CD4-positive, alpha-beta memory T cell (primary cell): Measurements from ENCODE around the gene ARL15. TPM values are rescaled to one million over a fixed set of nuclear protein-coding genes. Genes with fewer than 3 reads are reported as not detected.
"Not testable (repeated sequence)": the region's sequence is repeated elsewhere in the genome, so short reads cannot be mapped to it uniquely, and the experiment has no call there.

ENCODE experiments used
- CTCF ChIA-PET: fragments of 350-600 bp; sonication (Branson Sonifier 250); formaldehyde crosslinking; loops from one replicate; lab custom pipeline; 2021; ENCODE audit warnings: inconsistent platforms; ENCODE audit not compliant: partially characterized antibody; lab: Charles Lee
- POLR2A ChIA-PET: fragments of 350-600 bp; sonication (Branson Sonifier 250); formaldehyde crosslinking; loops from one replicate; lab custom pipeline; 2021; ENCODE audit not compliant: partially characterized antibody; lab: Charles Lee
- DNase-seq, 5 donors: peaks; one replicate each; pipeline versions ENCODE4 v3.0.0 to v3.0.0-alpha.2; 2020 to 2022; ENCODE audit warnings: mixed read lengths in 1 of 5
- H3K27ac ChIP-seq: one replicate; pipeline ENCODE4 v1.7.0; 2013; ENCODE audit warnings: low read depth, low read length
- H3K27me3 ChIP-seq: 2 replicates; pipeline ENCODE4 v1.7.0; 2013; ENCODE audit warnings: mild to moderate bottlenecking, low read length, moderate library complexity; ENCODE audit not compliant: insufficient read depth
- H3K36me3 ChIP-seq: 2 replicates; pipeline ENCODE4 v1.7.0; 2013; ENCODE audit warnings: mild to moderate bottlenecking, low read length, moderate library complexity; ENCODE audit not compliant: insufficient read depth
- H3K4me1 ChIP-seq: 2 replicates; pipeline ENCODE4 v1.7.0; 2013; ENCODE audit warnings: mild to moderate bottlenecking, low read length, moderate library complexity; ENCODE audit not compliant: insufficient read depth
- H3K4me3 ChIP-seq, 2 donors: one replicate each; pipeline ENCODE4 v1.7.0; 2013; ENCODE audit warnings: low read length in 2 of 2, mild to moderate bottlenecking in 1 of 2
- H3K9me3 ChIP-seq, 2 donors: one replicate each; pipeline ENCODE4 v1.7.0; 2013; ENCODE audit warnings: low read length in 2 of 2, control low read depth in 1 of 2; ENCODE audit not compliant: control insufficient read depth in 1 of 2
- H3K27ac Mint-ChIP-seq, 7 donors: one replicate each; pipeline ENCODE4 v1.8.0; 2020 to 2021; ENCODE audit warnings: mixed read lengths in 7 of 7, mild to moderate bottlenecking in 6 of 7, inconsistent platforms in 3 of 7, moderate library complexity in 3 of 7
- H3K27me3 Mint-ChIP-seq, 2 donors: one replicate each; pipeline ENCODE4 v1.8.0; 2020 to 2021; ENCODE audit warnings: mixed read lengths in 2 of 2
- H3K36me3 Mint-ChIP-seq, 2 donors: one replicate each; pipeline ENCODE4 v1.8.0; 2020 to 2021; ENCODE audit warnings: mixed read lengths in 2 of 2, inconsistent platforms in 1 of 2, mild to moderate bottlenecking in 1 of 2
- H3K4me1 Mint-ChIP-seq, 4 donors: one replicate each; pipeline ENCODE4 v1.8.0; 2020 to 2021; ENCODE audit warnings: mixed read lengths in 4 of 4, mild to moderate bottlenecking in 1 of 4
- H3K4me3 Mint-ChIP-seq, 8 donors: one replicate each; pipeline ENCODE4 v1.8.0; 2020 to 2021; ENCODE audit warnings: mixed read lengths in 8 of 8, mild to moderate bottlenecking in 7 of 8, moderate library complexity in 6 of 8, inconsistent platforms in 3 of 8
- H3K9me3 Mint-ChIP-seq, 8 donors: one replicate each; pipeline ENCODE4 v1.8.0; 2020 to 2021; ENCODE audit warnings: mixed read lengths in 8 of 8, mild to moderate bottlenecking in 5 of 8, inconsistent platforms in 3 of 8, moderate library complexity in 1 of 8
- intact Hi-C: fragments of 100-400 bp; cut with micrococcal nuclease; formaldehyde crosslinking; loops from one replicate; pipeline ENCODE4 v1.15.1; 2023
- polyA plus RNA-seq, 2 donors: library from polyadenylated mRNA; unstranded; fragments of 300-500 nt; fragmentation: Illumina TruSeq; gene quantifications; one replicate each; pipeline ENCODE4 v1.2.3, GENCODE V29; 2021
- total RNA-seq, 2 experiments: library from RNA; stranded (reverse); gene quantifications; one replicate each; pipeline ENCODE4 v1.2.3, GENCODE V29; 2021

Gene ARL15
- total and polyA plus RNA-seq, 4 experiments from 2014 or later, result 14.0 to 29.8 (median 14.7) TPM

DNA sequence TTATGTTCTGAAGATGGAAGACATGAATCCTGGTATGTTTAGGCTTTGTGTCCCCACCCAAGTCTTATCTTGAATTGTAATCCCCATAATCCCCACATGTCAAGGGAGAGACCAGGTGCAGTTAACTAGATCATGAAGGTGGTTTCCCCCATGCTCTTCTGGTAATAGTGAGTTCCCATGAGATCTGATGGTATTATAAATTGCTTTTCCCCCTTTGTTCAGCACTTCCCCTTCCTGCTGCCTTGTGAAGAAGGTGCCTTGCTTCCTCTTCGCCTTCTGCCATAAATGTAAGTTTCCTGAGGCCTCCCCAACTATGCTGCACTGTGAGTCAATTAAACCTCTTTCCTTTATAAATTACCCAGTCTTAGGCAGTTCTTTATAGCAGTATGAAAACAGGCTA is 229.0 kb downstream of the ARL15 start:
- Histone ChIP-seq H3K4me3 (no peak overlapping the region), H3K36me3 (no peaks in the 10 kb centered on the region), H3K27me3 (no peaks in the 10 kb centered on the region), H3K9me3 (no peaks in the 10 kb centered on the region), H3K4me1 (no peaks in the 10 kb centered on the region), H3K27ac (no peak overlapping the region)
- Mint-ChIP-seq H3K36me3 (peaks cover 17 to 37% of the 10 kb centered on the region in 2 donors), H3K4me1 (peaks cover 0 to 4% (median 0%) of the 10 kb centered on the region in 4 donors), H3K27ac (peak overlapping the region in 1 of 7 donors; percentile 1), H3K27me3 (no peaks in the 10 kb centered on the region), H3K9me3 (no peaks in the 10 kb centered on the region), H3K4me3 (no peak overlapping the region)
- ChIA-PET CTCF (no interaction called here), POLR2A (no interaction called here)
- intact Hi-C loops, result no loop called here
- no peak for DNase-seq

DNA sequence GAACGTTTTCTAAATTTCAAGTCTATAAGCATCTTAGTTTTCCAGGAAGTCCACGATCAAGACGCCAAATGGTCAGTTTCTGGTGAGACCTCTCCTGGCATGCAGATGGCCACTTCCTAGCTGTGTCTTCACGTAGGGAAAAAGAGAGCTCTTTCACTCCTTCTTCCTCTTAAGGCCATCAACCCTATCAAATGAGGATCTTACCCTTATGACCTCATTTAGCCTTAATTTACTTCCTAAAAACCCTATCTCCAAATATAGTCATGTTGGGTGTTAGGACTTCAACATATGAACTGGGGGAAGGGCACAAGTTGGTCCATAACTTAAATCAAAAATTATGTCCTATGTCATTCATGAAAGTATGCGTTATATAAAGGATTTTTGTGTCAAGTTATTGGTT is 229.5 kb downstream of the ARL15 start:
- H3K4me3 Mint-ChIP-seq, result no peak overlapping the region
- POLR2A ChIA-PET, result no interaction called here

DNA sequence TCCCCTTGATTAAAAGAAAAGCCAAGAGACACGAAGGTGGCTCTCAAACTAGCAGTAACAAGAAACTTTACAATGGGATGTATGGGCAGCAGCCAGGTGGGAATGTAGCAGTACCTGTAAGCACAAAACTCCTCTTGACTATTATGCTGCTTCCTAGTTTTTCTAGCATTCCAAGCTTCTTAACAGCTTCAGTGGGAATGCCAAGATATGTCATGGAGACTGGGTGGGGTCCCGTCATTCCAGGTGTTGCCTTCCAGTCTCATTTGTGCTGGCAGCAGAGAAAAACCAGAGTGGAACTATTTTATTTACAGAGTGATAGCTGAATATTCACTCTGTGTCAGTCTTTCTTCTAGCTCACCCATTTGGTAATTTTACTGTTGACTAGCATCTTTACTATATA is 236.6 kb downstream of the ARL15 start:
- CTCF ChIA-PET, result interaction anchor here (1.4 kb wide), 1 partner anchor 39 kb away, joined by 3 read pairs; no protein-coding TSS in a partner anchor
- no peaks in the 10 kb centered on the region for H3K4me1 Mint-ChIP-seq
- no peaks in the 10 kb centered on the region for H3K9me3 Mint-ChIP-seq
- no peaks in the 10 kb centered on the region for H3K27me3 ChIP-seq
- no peaks in the 10 kb centered on the region for H3K27me3 Mint-ChIP-seq
- DNase-seq, result no peak
- H3K9me3 ChIP-seq, result no peaks in the 10 kb centered on the region
- H3K27ac Mint-ChIP-seq, result no peak overlapping the region
- H3K27ac ChIP-seq, result no peak overlapping the region
- H3K4me3 Mint-ChIP-seq, result no peak overlapping the region
- no peaks in the 10 kb centered on the region for H3K36me3 ChIP-seq
- intact Hi-C loops, result no loop called here
- POLR2A ChIA-PET, result no interaction called here
- no peak overlapping the region for H3K4me3 ChIP-seq
- no peaks in the 10 kb centered on the region for H3K4me1 ChIP-seq
- peaks cover 3 to 24% of the 10 kb centered on the region in 2 donors for H3K36me3 Mint-ChIP-seq

More for the DNA sequence above, 229.5 kb downstream of the ARL15 start:
- H3K4me1 ChIP-seq, result no peaks in the 10 kb centered on the region
- H3K9me3 ChIP-seq, result no peaks in the 10 kb centered on the region
- H3K4me1 Mint-ChIP-seq, result peaks cover 0 to 4% (median 0%) of the 10 kb centered on the region in 4 donors
- intact Hi-C loops, result no loop called here
- no peaks in the 10 kb centered on the region for H3K27me3 Mint-ChIP-seq
- H3K27ac ChIP-seq, result no peak overlapping the region
- H3K27ac Mint-ChIP-seq, result no peak overlapping the region
- no peaks in the 10 kb centered on the region for H3K36me3 ChIP-seq
- H3K4me3 ChIP-seq, result no peak overlapping the region
- no peaks in the 10 kb centered on the region for H3K27me3 ChIP-seq
- no peaks in the 10 kb centered on the region for H3K9me3 Mint-ChIP-seq
- DNase-seq, result no peak
- peaks cover 17 to 37% of the 10 kb centered on the region in 2 donors for H3K36me3 Mint-ChIP-seq
- CTCF ChIA-PET, result no interaction called here

DNA sequence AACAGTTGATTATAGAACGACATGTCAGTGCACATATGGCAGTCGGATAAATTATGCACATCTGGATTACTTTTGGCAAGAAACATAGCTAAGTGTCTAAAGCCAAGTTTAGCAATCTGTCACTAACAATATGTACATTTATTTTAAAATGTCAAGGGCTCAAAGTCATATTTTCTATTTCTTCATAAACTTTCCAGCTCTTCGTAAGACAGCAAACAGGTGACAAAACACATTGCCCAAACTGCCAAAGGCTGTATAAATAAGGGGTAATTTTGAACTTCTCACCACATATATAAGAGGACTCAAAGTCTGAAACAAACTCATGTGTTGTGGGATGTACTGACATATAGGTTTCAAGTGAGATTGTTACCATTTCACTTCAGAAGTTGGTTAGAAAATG is 237.2 kb downstream of the ARL15 start:
- peaks cover 3 to 22% of the 10 kb centered on the region in 2 donors for H3K36me3 Mint-ChIP-seq
- Histone ChIP-seq H3K4me3 (no peak overlapping the region), H3K27ac (no peak overlapping the region), H3K9me3 (no peaks in the 10 kb centered on the region), H3K4me1 (no peaks in the 10 kb centered on the region), H3K27me3 (no peaks in the 10 kb centered on the region), H3K36me3 (no peaks in the 10 kb centered on the region)
- DNase-seq, result no peak
- peaks cover 0 to 1% (median 0%) of the 10 kb centered on the region in 4 donors for H3K4me1 Mint-ChIP-seq
- H3K27me3 Mint-ChIP-seq, result no peaks in the 10 kb centered on the region
- ChIA-PET POLR2A (no interaction called here), CTCF (no interaction called here)
- H3K9me3 Mint-ChIP-seq, result no peaks in the 10 kb centered on the region
- H3K4me3 Mint-ChIP-seq, result no peak overlapping the region
- no peak overlapping the region for H3K27ac Mint-ChIP-seq
- intact Hi-C loops, result no loop called here

DNA sequence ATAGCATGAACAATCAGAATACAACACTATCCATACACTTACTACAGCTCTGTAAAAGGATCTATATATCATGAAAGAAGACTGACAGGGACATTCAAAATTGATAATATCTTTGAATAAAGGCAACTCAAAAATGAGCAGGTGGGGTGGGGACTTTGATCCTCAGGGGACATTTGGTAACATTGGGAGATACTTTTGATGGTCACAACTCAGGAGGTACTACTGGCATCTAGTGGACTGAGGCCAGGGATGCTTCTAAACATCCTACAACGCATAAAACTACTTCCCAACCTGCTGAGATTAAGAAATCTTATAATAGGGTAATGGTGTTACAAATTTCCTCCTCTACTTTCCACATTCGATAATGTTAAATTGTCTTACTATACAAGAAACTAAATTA is 243.9 kb downstream of the ARL15 start:
- H3K9me3 Mint-ChIP-seq, result no peaks in the 10 kb centered on the region
- H3K27ac Mint-ChIP-seq, result no peak overlapping the region
- Histone ChIP-seq H3K27me3 (no peaks in the 10 kb centered on the region), H3K9me3 (no peaks in the 10 kb centered on the region), H3K36me3 (no peaks in the 10 kb centered on the region), H3K4me1 (no peaks in the 10 kb centered on the region), H3K27ac (no peak overlapping the region), H3K4me3 (no peak overlapping the region)
- no peaks in the 10 kb centered on the region for H3K27me3 Mint-ChIP-seq
- H3K4me1 Mint-ChIP-seq, result peaks cover 0 to 7% (median 0%) of the 10 kb centered on the region in 4 donors
- ChIA-PET POLR2A (no interaction called here), CTCF (no interaction called here)
- DNase-seq, result no peak
- peaks cover 12 to 26% of the 10 kb centered on the region in 2 donors for H3K36me3 Mint-ChIP-seq
- intact Hi-C loops, result no loop called here
- no peak overlapping the region for H3K4me3 Mint-ChIP-seq

DNA sequence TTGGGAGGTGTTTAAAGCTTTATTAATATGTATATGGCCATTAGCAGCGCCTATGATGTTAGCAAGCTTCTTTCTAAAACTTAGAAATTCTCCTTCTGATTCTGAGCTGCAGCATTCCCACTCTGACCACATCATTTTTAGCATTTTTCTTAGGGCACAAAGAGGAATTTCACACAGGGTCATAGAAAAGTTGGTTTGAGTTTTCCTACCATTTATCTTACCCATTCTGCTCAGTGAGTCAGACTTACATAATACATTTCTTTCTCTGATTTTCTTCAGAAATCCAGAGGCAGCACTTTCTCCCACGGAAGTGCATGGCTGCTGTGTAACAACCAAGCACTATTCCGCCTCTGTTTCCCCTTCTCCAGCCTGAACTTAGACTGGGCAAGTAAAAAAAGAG is 246.6 kb downstream of the ARL15 start:
- no peak overlapping the region for H3K4me3 Mint-ChIP-seq
- no peaks in the 10 kb centered on the region for H3K9me3 Mint-ChIP-seq
- intact Hi-C loops, result no loop called here
- CTCF ChIA-PET, result no interaction called here
- H3K36me3 Mint-ChIP-seq, result peaks cover 21 to 39% of the 10 kb centered on the region in 2 donors
- H3K27ac Mint-ChIP-seq, result no peak overlapping the region
- H3K4me1 ChIP-seq, result no peaks in the 10 kb centered on the region
- POLR2A ChIA-PET, result no interaction called here
- H3K27me3 Mint-ChIP-seq, result no peaks in the 10 kb centered on the region
- no peaks in the 10 kb centered on the region for H3K36me3 ChIP-seq
- no peaks in the 10 kb centered on the region for H3K9me3 ChIP-seq
- H3K4me1 Mint-ChIP-seq, result peaks cover 0 to 7% (median 0%) of the 10 kb centered on the region in 4 donors
- H3K27me3 ChIP-seq, result no peaks in the 10 kb centered on the region
- no peak overlapping the region for H3K4me3 ChIP-seq
- H3K27ac ChIP-seq, result no peak overlapping the region
- DNase-seq, result no peak

DNA sequence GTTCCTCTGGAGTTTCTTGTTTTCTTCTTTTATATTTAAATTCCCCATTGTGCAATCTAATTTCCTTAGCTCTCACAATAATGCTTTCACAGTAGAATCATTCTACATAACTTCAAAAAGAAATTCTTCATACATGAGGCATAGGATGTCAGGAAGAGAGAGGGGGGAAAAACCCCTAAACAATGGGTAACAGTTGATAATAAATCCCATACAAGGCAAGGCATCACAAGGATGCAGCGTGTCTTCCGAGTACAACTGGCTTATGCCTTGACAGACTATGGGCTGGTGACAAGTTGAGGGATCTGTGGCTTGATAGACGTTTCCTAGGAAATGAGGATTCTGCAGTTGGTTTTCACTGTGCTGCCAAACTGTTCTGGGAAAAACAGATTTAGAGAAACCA is 247.4 kb downstream of the ARL15 start:
- ChIA-PET CTCF (no interaction called here), POLR2A (no interaction called here)
- no peaks in the 10 kb centered on the region for H3K36me3 ChIP-seq
- no peak overlapping the region for H3K4me3 Mint-ChIP-seq
- H3K27ac Mint-ChIP-seq, result no peak overlapping the region
- H3K27me3 ChIP-seq, result no peaks in the 10 kb centered on the region
- no peaks in the 10 kb centered on the region for H3K9me3 Mint-ChIP-seq
- DNase-seq, result no peak
- peaks cover 21 to 44% of the 10 kb centered on the region in 2 donors for H3K36me3 Mint-ChIP-seq
- no peaks in the 10 kb centered on the region for H3K4me1 ChIP-seq
- intact Hi-C loops, result no loop called here
- no peak overlapping the region for H3K27ac ChIP-seq
- H3K4me3 ChIP-seq, result no peak overlapping the region
- no peaks in the 10 kb centered on the region for H3K27me3 Mint-ChIP-seq
- no peaks in the 10 kb centered on the region for H3K9me3 ChIP-seq
- peaks cover 0 to 4% (median 2%) of the 10 kb centered on the region in 4 donors for H3K4me1 Mint-ChIP-seq

DNA sequence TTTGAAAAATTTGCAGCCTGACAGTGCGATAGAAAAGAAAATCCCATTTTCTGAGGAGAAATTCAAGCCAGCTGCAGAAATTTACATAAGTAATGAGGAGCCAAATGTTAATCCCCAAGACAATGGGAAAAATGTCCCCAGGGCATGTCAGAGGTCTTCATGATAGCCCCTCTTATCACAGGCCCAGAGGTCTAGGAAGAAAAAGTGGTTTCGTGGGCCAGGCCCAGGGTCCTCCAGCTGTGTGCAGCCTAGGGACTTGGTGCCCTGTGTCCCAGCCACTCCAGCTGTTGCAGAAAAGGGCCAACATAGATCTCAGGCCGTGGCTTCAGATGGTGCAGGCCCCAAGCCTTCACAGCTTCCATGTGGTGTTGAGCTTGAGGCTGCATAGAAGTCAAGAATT is 249.5 kb downstream of the ARL15 start:
- H3K4me3 ChIP-seq, H3K9me3 ChIP-seq, DNase-seq, H3K27ac ChIP-seq, H3K36me3 ChIP-seq, POLR2A ChIA-PET, CTCF ChIA-PET, intact Hi-C loops, H3K4me3 Mint-ChIP-seq, H3K4me1 ChIP-seq, H3K27me3 Mint-ChIP-seq, H3K9me3 Mint-ChIP-seq, H3K27ac Mint-ChIP-seq, H3K27me3 ChIP-seq, H3K4me1 Mint-ChIP-seq: not testable (repeated sequence)
- H3K36me3 Mint-ChIP-seq, result peaks cover 22 to 52% of the 10 kb centered on the region in 2 donors
